HG03139 (cell line): Measurements from ENCODE around the gene HOTAIR.

Experiments
- ATAC-seq: cut with Tn5 transposase; IDR thresholded peaks from one replicate; pipeline ENCODE4 v1.9.1; 2021; ENCODE audit not compliant: unreplicated experiment

Gene HOTAIR

DNA sequence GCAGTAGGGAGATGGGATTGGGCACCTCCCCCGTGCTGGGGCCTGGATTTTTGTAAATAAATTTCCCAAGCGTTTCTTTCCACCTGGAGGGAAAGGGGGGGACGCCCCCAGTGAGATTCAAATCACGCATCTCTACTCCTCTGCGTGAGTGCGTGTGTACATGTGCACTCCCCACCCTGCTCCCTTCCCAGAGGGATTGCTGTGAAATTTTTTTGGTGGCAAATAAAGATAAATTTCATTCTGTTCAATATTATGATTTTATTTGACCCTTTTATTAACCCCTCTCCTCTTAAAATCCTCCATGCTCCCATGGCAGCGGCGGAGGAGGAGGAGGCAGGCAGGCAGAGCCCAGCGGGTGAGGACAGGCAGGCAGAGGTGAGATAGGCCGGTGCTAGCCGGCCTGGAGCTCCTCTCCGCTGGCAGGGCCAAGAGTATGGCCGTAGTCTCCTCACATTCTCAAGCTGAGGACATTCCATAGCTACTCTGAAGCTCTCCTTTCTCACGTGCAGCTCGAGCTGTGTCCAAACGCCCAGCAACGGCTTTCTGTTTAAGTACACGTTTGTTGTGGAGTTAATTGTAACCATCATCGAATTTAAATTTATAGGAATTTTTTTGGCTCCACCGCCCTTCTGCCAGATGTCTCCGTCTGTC lies 1.5 kb upstream of the HOTAIR start:
- no peak for ATAC-seq

GRCh38 chr12:53975479-53976152 lies 862 bp upstream of the HOTAIR start:
- ATAC-seq = no peak

DNA sequence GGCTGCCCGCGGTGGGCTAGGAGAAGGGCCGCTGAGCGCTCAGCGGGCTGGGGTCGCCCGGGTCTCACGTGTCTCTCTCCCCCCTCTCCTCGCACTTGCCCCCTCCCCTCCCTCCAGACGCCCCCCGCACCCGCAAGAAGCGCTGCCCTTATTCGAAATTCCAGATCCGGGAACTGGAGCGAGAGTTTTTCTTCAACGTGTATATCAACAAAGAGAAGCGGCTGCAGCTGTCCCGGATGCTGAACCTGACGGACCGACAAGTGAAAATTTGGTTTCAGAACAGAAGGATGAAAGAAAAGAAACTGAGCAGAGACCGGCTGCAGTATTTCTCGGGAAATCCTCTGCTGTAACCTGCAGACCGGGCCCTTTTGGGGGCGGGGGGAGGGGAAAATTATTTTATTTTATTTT lies 314 bp upstream of the HOTAIR start:
- ATAC-seq = no peak

DNA sequence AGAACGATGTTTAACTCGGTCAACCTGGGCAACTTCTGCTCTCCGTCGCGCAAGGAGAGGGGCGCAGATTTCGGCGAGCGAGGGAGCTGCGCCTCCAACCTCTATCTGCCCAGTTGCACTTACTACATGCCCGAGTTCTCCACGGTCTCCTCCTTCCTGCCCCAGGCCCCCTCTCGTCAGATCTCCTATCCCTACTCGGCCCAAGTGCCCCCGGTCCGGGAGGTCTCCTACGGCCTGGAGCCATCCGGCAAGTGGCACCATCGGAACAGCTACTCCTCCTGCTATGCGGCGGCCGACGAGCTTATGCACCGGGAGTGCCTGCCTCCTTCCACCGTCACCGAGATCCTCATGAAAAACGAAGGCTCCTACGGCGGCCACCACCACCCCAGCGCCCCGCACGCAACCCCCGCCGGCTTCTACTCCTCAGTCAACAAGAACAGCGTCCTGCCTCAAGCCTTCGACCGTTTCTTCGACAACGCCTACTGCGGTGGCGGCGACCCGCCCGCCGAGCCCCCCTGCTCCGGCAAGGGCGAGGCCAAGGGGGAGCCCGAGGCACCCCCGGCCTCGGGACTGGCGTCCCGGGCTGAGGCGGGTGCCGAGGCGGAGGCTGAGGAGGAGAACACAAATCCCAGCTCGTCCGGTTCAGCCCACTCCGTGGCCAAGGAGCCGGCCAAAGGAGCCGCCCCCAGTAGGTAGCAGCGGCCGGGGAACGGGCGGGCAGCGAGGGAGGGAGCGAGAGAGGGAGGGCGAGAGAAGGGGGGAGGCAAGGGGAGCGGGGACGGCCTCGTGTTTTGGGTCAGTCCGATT lies 1.3 kb downstream of the HOTAIR start:
- no peak for ATAC-seq

GRCh38 chr12:53972722-53973235 lies 2.0 kb downstream of the HOTAIR start, which contains the start of gene HOXC11:
HOXC11 (plus strand) TSS chr12:53973126; CDS start chr12:53973242, 116 bp downstream.
- ATAC-seq = no peak

GRCh38 chr12:53972152-53972702 lies 2.5 kb downstream of the HOTAIR start:
- ATAC-seq = no peak

DNA sequence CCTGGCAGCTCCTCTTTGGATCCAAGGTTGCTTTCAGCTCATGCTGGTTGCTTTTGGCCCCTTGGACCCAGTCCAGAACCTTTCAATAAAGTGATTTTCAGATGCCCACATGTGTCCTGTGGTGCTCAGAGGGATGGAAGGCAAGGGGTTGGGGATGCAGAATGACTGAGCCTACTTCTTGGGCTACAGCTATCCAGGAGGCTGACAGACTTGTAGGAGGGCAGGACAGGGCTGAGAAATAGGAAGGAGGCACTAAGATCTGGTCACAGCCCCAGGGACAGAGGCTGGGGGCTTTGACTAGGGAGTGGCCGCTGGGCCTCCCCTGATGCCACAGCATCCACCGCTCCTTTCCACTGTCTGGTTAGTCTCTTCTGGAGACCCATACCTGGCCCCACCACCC lies 3.1 kb downstream of the HOTAIR start:
- no peak for ATAC-seq

GRCh38 chr12:53971129-53971528 lies 3.6 kb downstream of the HOTAIR start:
- no peak for ATAC-seq

- ATAC-seq = no peak
Observed at GRCh38 chr12:53970451-53970850, 4.3 kb downstream of the HOTAIR start.

DNA sequence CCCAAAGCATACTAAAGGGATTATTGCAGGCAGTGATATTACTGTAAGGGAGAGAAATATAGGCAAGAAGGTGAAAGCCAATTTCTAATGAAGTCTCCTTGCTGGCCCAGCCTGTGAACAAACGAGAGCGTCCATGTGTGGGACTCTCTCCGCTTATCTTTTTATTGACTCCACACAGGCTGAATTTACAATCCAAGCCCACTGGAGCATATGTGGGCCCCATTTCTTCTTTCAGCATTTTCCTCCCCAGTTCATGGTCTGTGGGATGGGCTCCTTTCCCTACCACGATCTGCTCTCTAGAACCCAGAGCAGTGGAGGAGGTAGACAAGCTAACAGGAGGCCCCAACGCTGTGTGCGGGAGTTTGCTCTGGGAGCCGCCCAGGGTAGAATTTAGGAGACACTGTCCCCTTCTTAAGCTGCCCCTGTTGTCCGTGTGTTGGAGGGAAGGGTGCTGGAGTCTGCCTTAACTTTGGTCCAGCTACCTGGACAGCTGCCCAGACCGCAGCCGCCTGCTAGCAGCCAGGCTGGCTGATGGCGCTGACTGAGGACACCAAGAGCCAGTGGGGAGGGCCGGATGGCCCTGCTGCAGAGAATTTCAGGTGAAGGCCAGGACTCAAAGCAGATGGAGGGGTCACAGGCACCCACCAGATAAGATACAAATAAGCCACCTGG lies 5.0 kb downstream of the HOTAIR start:
- ATAC-seq = no peak

- no peak for ATAC-seq
Observed at GRCh38 chr12:53968214-53969127, 6.3 kb downstream of the HOTAIR start.

DNA sequence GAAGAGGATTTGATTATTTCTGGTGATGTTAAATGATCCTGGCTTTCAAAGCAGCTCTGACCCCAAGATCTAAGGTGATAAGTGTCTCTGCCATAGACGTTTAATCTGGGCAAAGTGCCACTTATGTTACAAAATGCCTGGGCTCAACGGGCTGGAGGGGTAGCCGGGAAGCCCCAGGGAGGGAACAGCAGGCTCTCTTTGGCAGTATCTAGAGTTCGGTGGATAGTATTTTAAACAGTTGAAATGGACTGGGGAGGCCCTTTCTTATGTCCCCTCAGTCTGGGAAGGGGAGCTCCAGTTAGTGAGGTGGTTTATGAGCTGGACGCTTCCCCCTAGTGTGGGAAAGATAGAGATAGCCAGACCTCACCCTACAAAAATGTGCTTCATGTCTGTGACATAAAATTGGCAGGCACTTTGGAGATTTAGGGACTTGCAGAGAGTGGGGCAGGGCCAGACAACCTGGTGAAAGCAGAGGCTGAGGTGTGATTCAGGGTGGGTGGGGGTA lies 7.3 kb downstream of the HOTAIR start:
- ATAC-seq = no peak

DNA sequence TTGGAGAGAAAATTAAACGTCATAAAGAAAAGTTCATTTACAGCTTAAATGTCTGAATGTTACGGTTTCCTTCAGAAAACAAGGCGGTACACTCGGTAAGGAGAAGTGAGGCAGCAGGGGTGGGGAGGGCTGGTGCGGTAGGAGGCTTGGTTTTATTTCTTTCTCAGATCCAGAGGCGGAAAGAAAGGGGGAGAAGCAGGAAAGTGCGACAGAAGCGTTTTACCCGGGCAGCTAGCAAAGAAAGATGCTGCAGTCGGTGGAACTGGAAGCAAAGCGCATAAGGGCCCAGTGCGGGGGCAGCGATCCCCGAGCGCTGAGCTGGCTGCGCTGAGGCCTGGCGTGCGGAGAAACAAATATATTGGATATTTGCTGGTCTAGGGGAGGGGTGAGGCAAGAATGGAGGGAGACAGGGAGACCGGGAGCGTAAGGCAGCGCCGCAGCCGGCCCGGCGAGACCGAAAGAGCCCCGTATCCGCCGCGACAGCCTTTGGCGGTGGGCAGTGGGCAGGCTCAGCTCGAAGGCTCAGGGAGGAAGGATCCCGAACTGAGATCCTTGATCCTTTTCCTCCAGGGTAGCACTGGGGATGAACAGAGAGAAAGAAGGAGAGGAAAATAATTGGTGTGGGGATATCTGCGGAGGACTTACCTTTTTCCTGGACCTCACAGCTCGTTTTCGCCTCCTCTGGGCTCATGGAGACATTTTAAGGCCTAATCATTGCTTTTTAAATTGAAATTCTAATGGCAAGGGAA lies 8.2 kb downstream of the HOTAIR start:
- ATAC-seq = no peak

DNA sequence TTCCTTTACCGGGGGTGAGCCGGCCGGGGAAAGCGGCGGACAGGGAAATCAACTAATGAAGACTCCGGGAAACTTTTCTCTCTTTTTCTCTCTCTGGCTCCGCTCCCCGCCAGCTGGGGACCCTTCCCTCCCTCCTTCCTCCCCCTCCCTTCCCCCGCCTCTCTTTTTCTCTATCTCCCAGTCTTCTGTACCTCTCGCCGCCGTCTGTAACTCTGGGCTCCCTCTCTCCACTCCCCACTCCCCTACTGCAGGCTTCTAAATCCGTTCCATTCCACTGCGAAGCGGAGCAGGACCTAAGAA lies 8.7 kb downstream of the HOTAIR start:
- no peak for ATAC-seq

DNA sequence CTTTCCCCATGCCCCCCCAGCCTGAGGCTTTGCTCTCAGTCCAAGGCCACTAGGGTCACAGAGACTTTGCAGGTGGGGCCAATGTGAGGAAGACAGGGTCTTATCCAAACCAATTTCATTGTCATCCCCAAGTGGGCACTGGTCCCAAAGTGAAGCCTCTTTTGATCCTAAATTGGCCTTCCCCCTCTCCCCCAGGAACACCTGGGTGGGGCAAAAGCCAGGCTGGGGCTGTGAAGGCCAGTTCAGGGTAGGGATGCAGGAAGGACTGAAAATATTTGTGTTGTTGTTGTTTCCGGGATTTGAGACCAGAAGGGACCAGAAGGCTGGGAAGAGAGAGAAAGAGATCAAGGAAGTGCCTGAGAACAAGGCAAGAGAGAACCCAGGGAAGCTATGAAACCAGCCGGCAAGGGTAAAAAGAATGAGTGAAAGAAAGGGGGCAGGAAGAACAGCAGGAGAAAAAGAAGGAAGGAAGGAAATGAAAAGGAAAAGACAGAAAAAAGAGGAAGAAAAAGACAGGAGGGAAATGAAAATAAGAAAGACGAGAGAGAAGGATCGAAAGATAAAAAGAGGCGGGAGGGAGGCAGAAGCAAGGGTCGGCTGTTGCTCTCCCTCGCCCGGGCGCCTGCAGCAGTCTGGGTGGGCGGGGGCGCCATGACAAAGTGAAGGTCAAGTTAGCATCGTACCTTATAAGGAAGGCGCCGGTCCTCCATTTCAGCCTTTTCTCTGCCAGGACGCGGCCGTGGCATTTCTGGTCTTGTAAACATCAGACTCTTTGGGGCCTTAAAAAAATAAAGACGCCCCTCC lies 9.3 kb downstream of the HOTAIR start:
- no peak for ATAC-seq

DNA sequence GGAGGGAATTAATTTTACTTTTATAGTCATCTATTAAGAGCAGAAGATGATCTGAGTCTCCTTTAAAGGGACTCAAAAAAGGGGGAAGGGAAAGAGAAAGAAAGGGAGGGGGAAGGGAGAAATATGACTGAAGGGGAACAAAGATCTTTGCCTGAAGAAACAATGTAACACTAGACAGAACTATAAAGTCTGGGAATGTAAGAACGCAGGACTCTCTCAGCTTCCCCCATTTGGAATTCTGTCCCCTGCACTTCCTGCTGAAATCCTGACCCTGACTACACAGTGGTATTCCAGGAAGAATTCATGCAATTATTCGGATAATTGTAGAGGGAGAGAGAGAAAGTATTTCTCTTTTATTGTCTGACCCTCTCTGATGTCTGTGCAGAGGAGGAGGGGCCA lies 10.4 kb downstream of the HOTAIR start:
- ATAC-seq = no peak

DNA sequence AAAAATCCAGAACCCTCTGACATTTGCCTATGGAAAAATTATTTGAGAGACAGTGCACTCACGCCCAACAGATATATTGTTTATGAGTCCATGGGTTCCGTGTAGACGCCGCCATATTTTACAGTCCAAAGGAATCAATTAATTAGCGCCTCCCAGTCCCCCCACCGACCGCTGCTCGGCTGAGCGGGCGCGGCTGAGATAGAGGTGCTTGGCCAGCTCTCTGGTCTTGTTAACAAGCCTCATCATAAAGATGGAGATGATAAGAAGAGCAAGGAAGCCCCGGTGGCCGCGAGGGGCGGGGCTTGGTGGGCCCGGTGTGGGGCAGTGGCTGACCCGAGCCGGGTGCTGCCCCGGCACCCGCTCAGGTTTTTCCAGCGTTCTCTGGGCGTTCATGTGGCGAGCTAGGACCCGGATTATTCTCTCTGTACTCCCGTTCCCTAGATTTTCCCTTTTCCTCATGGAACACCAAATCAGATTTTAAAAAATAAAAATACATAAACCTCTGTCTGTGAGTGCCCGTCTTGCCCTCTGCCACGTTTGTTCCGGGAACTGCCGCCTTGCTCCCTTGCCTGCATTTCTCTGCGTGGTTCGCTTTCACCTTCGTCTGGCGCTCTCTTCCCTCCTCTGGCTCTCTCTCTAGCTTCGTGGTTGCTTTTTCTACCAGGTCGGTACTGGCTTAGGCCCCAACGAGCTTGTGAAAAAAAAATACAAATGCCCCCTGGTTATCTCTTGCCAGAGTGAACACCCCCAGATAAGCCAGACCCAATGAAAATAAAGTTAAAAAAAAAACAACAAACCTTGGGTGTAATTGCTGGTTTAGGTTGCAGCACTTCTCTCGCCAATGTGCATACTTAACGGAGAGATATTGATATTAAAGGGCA lies 11.1 kb downstream of the HOTAIR start:
- no peak for ATAC-seq
